ENCODE data around the gene LPAR3. TPM values are rescaled to one million over a fixed set of nuclear protein-coding genes. Genes with fewer than 3 reads are reported as not detected.

The LPAR3 gene
- polyA plus RNA-seq, 3 donors: not detected

DNA sequence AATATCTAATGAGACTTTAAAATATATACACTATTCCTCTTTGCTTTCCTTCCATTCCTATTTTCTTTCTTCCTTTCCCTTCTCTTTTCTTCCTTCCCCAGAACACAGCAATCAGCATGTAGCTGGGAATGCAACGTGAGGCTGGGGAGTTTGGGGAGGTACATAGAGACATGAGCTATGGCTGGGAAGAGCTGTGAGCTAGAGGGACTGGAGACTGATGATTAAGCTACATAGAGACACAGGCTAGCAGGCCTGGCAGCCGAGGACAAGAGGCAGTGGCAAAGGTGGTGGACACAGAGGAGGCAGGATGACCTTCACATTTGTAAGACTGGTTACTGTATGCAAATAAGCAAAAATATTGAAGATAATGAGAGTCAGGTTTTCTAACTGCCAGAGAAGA is 7.5 kb downstream of the LPAR3 start:
- H3K4me1 ChIP-seq (ENCODE audit: control insufficient read depth in 1 of 2, insufficient read depth in 2 of 2, low read length in 2 of 2): peaks cover 14 to 18% of the 10 kb centered on the region in 2 donors
- no peak overlapping the region for H3K4me3 ChIP-seq (replicated peaks in 1 of 3; ENCODE audit: low read depth in 2 of 3, low read length in 3 of 3)
- no peak overlapping the region for H3K4me2 ChIP-seq (replicated peaks; ENCODE audit: extremely low read depth, low read length, poor library complexity, severe bottlenecking)
- H3K27ac Mint-ChIP-seq: no peak overlapping the region
- intact Hi-C loops (cut with micrococcal nuclease): loop anchor here (10.0 kb wide), 2 partner anchors 51 to 61 kb away; no protein-coding TSS in a partner anchor
- no peaks in the 10 kb centered on the region for H4K20me1 ChIP-seq (ENCODE audit: insufficient read depth, low read length)
- H3K9me3 ChIP-seq (replicated peaks in 1 of 2; ENCODE audit: control insufficient read depth in 1 of 2, insufficient read depth in 1 of 2, low read length in 2 of 2): no peaks in the 10 kb centered on the region
- H3K36me3 ChIP-seq (replicated peaks in 1 of 2; ENCODE audit: control insufficient read depth in 1 of 2, insufficient read depth in 2 of 2, low read length in 2 of 2): no peaks in the 10 kb centered on the region
- H3K9me3 Mint-ChIP-seq: peaks cover 2 to 12% (median 6%) of the 10 kb centered on the region in 7 donors
- no peak overlapping the region for H3K9ac ChIP-seq (ENCODE audit: insufficient read depth, low read length, poor library complexity, severe bottlenecking)
- no peak overlapping the region for H3K4me3 Mint-ChIP-seq
- no peak overlapping the region for H2AFZ ChIP-seq (ENCODE audit: insufficient read depth, low read depth, low read length, poor library complexity, severe bottlenecking)
- no peak overlapping the region for H3K27ac ChIP-seq (ENCODE audit: low read depth in 1 of 2, low read length in 2 of 2)
- TF ChIP-seq, protein P1, sequence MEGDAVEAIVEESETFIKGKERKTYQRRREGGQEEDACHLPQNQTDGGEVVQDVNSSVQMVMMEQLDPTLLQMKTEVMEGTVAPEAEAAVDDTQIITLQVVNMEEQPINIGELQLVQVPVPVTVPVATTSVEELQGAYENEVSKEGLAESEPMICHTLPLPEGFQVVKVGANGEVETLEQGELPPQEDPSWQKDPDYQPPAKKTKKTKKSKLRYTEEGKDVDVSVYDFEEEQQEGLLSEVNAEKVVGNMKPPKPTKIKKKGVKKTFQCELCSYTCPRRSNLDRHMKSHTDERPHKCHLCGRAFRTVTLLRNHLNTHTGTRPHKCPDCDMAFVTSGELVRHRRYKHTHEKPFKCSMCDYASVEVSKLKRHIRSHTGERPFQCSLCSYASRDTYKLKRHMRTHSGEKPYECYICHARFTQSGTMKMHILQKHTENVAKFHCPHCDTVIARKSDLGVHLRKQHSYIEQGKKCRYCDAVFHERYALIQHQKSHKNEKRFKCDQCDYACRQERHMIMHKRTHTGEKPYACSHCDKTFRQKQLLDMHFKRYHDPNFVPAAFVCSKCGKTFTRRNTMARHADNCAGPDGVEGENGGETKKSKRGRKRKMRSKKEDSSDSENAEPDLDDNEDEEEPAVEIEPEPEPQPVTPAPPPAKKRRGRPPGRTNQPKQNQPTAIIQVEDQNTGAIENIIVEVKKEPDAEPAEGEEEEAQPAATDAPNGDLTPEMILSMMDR (IDR thresholded peaks at IDR 0.05): no peak
- H3K27me3 ChIP-seq (ENCODE audit: control insufficient read depth in 2 of 2, insufficient read depth in 2 of 2, low read length in 2 of 2): peaks cover 0 to 1% of the 10 kb centered on the region in 2 donors
- H3K27me3 Mint-ChIP-seq (ENCODE audit: low read depth in 3 of 3): peaks cover 1 to 13% (median 2%) of the 10 kb centered on the region in 3 donors
- WGBS (ENCODE audit: insufficient coverage): 100% methylated on average over 1 of the region's 2 CpGs
- H3K36me3 Mint-ChIP-seq: no peaks in the 10 kb centered on the region
- no peak for DNase-seq
- H3K79me2 ChIP-seq (ENCODE audit: insufficient read depth, low read length): no peaks in the 10 kb centered on the region
- peaks cover 21% of the 10 kb centered on the region for H3K4me1 Mint-ChIP-seq

DNA sequence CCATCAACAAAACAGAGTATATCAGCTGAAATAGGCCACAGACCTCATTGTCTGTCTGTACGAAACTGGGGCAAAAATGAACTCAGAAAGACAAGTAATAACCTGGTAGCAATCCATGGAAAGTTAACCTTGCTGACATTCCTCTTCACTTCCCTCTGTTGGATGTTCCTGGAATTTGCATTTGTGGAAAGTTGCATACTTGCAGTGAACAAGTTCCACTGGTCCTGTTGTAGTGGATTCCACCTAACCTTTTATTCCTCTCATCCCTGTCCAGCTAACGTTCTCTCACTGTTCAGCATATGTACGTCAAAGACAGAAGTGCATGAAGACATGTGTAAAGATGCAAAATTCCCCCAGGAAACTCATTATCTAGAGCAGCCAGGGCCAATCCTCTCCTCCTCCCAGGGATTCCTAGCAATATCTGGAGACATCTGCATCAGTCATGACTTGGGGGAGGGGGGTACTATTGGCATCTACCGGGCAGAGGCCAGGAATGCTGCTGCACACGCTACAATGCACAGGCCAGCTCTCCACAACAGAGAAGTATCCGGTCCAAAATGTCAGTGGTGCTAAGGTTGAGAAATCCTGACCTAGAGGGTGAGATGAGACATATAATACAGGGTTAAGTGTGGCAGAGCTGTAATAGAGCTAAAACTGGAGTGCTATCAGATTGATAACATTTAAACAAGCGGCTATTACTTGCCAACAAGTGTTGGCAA is 8.2 kb downstream of the LPAR3 start:
- H3K36me3 Mint-ChIP-seq: no peaks in the 10 kb centered on the region
- H3K9me3 Mint-ChIP-seq: peaks cover 2 to 12% (median 6%) of the 10 kb centered on the region in 7 donors
- H3K79me2 ChIP-seq (ENCODE audit: insufficient read depth, low read length): no peaks in the 10 kb centered on the region
- H3K36me3 ChIP-seq (replicated peaks in 1 of 2; ENCODE audit: control insufficient read depth in 1 of 2, insufficient read depth in 2 of 2, low read length in 2 of 2): no peaks in the 10 kb centered on the region
- intact Hi-C loops (cut with micrococcal nuclease): loop anchor here (10.0 kb wide), 2 partner anchors 50 to 60 kb away; no protein-coding TSS in a partner anchor
- peak overlapping the region in 1 of 7 donors; percentile 2 for H3K27ac Mint-ChIP-seq
- 83% methylated on average over 1 of the region's 7 CpGs for WGBS (ENCODE audit: insufficient coverage)
- H3K27me3 Mint-ChIP-seq (ENCODE audit: low read depth in 3 of 3): peaks cover 1 to 10% (median 2%) of the 10 kb centered on the region in 3 donors
- no peak for DNase-seq
- H3K4me3 ChIP-seq (replicated peaks in 1 of 3; ENCODE audit: low read depth in 2 of 3, low read length in 3 of 3): no peak overlapping the region
- H3K4me3 Mint-ChIP-seq: no peak overlapping the region
- H3K27ac ChIP-seq (ENCODE audit: low read depth in 1 of 2, low read length in 2 of 2): no peak overlapping the region
- peaks cover 13 to 16% of the 10 kb centered on the region in 2 donors for H3K4me1 ChIP-seq (ENCODE audit: control insufficient read depth in 1 of 2, insufficient read depth in 2 of 2, low read length in 2 of 2)
- no peaks in the 10 kb centered on the region for H3K27me3 ChIP-seq (ENCODE audit: control insufficient read depth in 2 of 2, insufficient read depth in 2 of 2, low read length in 2 of 2)
- no peaks in the 10 kb centered on the region for H3K9me3 ChIP-seq (replicated peaks in 1 of 2; ENCODE audit: control insufficient read depth in 1 of 2, insufficient read depth in 1 of 2, low read length in 2 of 2)
- no peak overlapping the region for H2AFZ ChIP-seq (ENCODE audit: insufficient read depth, low read depth, low read length, poor library complexity, severe bottlenecking)
- TF ChIP-seq, protein P1 (IDR thresholded peaks at IDR 0.05): no peak
- H4K20me1 ChIP-seq (ENCODE audit: insufficient read depth, low read length): no peaks in the 10 kb centered on the region
- H3K9ac ChIP-seq (ENCODE audit: insufficient read depth, low read length, poor library complexity, severe bottlenecking): no peak overlapping the region
- no peak overlapping the region for H3K4me2 ChIP-seq (replicated peaks; ENCODE audit: extremely low read depth, low read length, poor library complexity, severe bottlenecking)
- peaks cover 19% of the 10 kb centered on the region for H3K4me1 Mint-ChIP-seq

Data from CD14-positive monocyte (primary cell).